CD4-positive, alpha-beta T cell (primary cell): ENCODE results near the gene MOAP1. TPM values are rescaled to one million over a fixed set of nuclear protein-coding genes. Genes with fewer than 3 reads are reported as not detected.
"Not testable (repeated sequence)": the region's sequence is repeated elsewhere in the genome, so short reads cannot be mapped to it uniquely, and the experiment has no call there.

Source experiments
- ATAC-seq: fragments of 200-7000 bp; cut with Tn5 transposase; one replicate; pipeline ENCODE4 v1.10.0; 2022; ENCODE audit warnings: mild to moderate bottlenecking; ENCODE audit not compliant: poor library complexity
- CTCF ChIA-PET: fragments of 350-600 bp; sonication (Branson Sonifier 250); formaldehyde crosslinking; loops from one replicate; lab custom pipeline; 2021; ENCODE audit warnings: antibody characterized with exemption, inconsistent platforms; lab: Charles Lee
- POLR2A ChIA-PET: fragments of 350-600 bp; sonication (Branson Sonifier 250); formaldehyde crosslinking; loops from one replicate; lab custom pipeline; 2021; ENCODE audit warnings: antibody characterized with exemption, inconsistent platforms; lab: Charles Lee
- DNase-seq, 14 experiments: peaks; one replicate each; pipeline ENCODE4 v3.0.0-alpha.2; 2013 to 2020; ENCODE audit warnings: mixed read lengths in 2 of 14
- H3K27ac ChIP-seq, 2 donors: one replicate each; pipeline versions ENCODE4 v1.5.1 to v1.7.0; 2013; ENCODE audit warnings: low read length in 2 of 2, low read depth in 1 of 2, mild to moderate bottlenecking in 1 of 2
- H3K27me3 ChIP-seq, 2 experiments: 1 replicate in 1 of 2; 2 replicates in 1 of 2; pipeline versions ENCODE4 v1.6.1 to v1.7.0; 2013; ENCODE audit warnings: low read length in 2 of 2, control low read depth in 1 of 2, mild to moderate bottlenecking in 1 of 2, moderate library complexity in 1 of 2; ENCODE audit not compliant: insufficient read depth in 2 of 2, control insufficient read depth in 1 of 2
- H3K36me3 ChIP-seq: one replicate; pipeline ENCODE4 v1.6.1; 2013; ENCODE audit warnings: low read length, control low read depth; ENCODE audit not compliant: insufficient read depth
- H3K4me1 ChIP-seq: one replicate; pipeline ENCODE4 v1.6.1; 2013; ENCODE audit warnings: low read length, control low read depth; ENCODE audit not compliant: insufficient read depth
- H3K4me3 ChIP-seq: one replicate; pipeline ENCODE4 v1.5.1; 2013; ENCODE audit warnings: mild to moderate bottlenecking, low read length, moderate library complexity
- H3K9me3 ChIP-seq, 2 experiments: 1 replicate in 1 of 2; 2 replicates in 1 of 2; pipeline versions ENCODE4 v1.6.1 to v1.7.0; 2013; ENCODE audit warnings: low read length in 2 of 2, mild to moderate bottlenecking in 2 of 2, control low read depth in 1 of 2, moderate library complexity in 1 of 2; ENCODE audit not compliant: control insufficient read depth in 1 of 2, insufficient read depth in 1 of 2
- H3K27ac Mint-ChIP-seq: one replicate; pipeline ENCODE4 v1.8.0; 2020; ENCODE audit warnings: mixed read lengths
- H3K27me3 Mint-ChIP-seq: one replicate; pipeline ENCODE4 v1.8.0; 2021; ENCODE audit warnings: mixed read lengths
- H3K36me3 Mint-ChIP-seq: one replicate; pipeline ENCODE4 v1.8.0; 2021; ENCODE audit warnings: low read depth, mixed read lengths
- H3K4me1 Mint-ChIP-seq: one replicate; pipeline ENCODE4 v1.8.0; 2021; ENCODE audit warnings: low read depth, mixed read lengths
- H3K4me3 Mint-ChIP-seq: one replicate; pipeline ENCODE4 v1.8.0; 2020; ENCODE audit warnings: mild to moderate bottlenecking, mixed read lengths
- H3K9me3 Mint-ChIP-seq: one replicate; pipeline ENCODE4 v1.8.0; 2020; ENCODE audit warnings: mixed read lengths
- intact Hi-C, 2 experiments: fragments of 100-400 bp; cut with DNase I in 1 of 2; cut with micrococcal nuclease in 1 of 2; formaldehyde crosslinking; loops; one replicate each; pipeline versions ENCODE4 v1.15.1 to v1.9.0; 2023 to 2025; cut with DNase I, micrococcal nuclease
- total RNA-seq, 174 experiments: library from RNA in 2 of 174; stranded (reverse) in 2 of 174; gene quantifications; one replicate each; pipeline ENCODE4 v1.2.3 and lab custom pipeline; 2021 to 2026
- TF ChIP-seq, protein P1 (sequence below): fragments of 200-600 bp; IDR thresholded peaks from one replicate; pipeline ENCODE4 v1.8.0; 2022; ENCODE audit warnings: antibody characterized with exemption, mild to moderate bottlenecking

Gene MOAP1
- total RNA-seq, 2 experiments from 2014 or later = 127 to 130 TPM

DNA sequence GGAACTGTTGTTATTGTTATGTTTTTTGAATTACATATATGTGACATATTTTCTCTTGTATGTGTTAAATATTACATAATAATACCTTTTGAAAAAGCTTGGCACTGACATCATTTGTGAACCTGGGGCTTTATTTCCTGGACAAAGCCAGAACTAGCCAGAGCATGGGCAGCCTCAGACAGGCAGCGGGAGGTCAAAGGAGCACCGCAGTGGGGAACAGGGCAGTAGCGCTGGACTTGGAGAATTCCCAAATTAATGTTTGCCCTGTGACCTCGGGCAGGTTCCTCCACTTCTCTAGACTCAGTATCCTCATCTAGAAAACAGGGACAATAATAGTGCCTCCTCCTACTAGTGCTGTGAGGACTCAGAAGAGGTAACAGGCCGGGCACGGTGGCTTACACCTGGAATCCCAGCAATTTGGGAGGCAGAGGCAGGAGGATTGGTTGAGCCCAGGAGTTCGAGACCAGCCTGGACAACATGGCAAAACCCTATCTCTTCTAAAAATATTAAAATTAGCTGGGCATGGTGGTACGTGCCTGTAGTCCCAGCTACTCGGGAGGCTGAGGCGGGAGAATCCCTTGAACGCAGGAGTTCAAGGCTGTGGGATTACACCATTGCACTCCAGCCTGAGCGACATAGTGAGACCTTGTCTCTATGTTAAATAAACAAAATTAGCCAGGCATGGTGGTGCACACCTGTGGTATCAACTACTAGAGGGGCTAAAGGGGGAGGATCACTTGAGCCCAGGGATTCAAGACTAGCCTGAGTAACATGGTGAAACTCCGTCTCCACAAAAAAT, 41.6 kb downstream of the MOAP1 start:
- H3K9me3 ChIP-seq = no peaks in the 10 kb centered on the region
- Mint-ChIP-seq H3K36me3 (no peaks in the 10 kb centered on the region), H3K27ac (no peak overlapping the region), H3K4me3 (no peak overlapping the region), H3K27me3 (no peaks in the 10 kb centered on the region), H3K9me3 (no peaks in the 10 kb centered on the region), H3K4me1 (peaks cover 6% of the 10 kb centered on the region)
- intact Hi-C loops = no loop called here
- H3K4me3 ChIP-seq = no peak overlapping the region
- H3K27me3 ChIP-seq = no peaks in the 10 kb centered on the region
- TF ChIP-seq, protein P1, sequence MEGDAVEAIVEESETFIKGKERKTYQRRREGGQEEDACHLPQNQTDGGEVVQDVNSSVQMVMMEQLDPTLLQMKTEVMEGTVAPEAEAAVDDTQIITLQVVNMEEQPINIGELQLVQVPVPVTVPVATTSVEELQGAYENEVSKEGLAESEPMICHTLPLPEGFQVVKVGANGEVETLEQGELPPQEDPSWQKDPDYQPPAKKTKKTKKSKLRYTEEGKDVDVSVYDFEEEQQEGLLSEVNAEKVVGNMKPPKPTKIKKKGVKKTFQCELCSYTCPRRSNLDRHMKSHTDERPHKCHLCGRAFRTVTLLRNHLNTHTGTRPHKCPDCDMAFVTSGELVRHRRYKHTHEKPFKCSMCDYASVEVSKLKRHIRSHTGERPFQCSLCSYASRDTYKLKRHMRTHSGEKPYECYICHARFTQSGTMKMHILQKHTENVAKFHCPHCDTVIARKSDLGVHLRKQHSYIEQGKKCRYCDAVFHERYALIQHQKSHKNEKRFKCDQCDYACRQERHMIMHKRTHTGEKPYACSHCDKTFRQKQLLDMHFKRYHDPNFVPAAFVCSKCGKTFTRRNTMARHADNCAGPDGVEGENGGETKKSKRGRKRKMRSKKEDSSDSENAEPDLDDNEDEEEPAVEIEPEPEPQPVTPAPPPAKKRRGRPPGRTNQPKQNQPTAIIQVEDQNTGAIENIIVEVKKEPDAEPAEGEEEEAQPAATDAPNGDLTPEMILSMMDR = no peak
- no peak for ATAC-seq
- H3K4me1 ChIP-seq = no peaks in the 10 kb centered on the region
- POLR2A ChIA-PET = no interaction called here
- H3K27ac ChIP-seq = no peak overlapping the region
- no peaks in the 10 kb centered on the region for H3K36me3 ChIP-seq
- CTCF ChIA-PET = interaction anchor here (1.2 kb wide), 1 partner anchor 30 kb away, joined by 3 read pairs; no protein-coding TSS in a partner anchor
- DNase-seq = no peak

DNA sequence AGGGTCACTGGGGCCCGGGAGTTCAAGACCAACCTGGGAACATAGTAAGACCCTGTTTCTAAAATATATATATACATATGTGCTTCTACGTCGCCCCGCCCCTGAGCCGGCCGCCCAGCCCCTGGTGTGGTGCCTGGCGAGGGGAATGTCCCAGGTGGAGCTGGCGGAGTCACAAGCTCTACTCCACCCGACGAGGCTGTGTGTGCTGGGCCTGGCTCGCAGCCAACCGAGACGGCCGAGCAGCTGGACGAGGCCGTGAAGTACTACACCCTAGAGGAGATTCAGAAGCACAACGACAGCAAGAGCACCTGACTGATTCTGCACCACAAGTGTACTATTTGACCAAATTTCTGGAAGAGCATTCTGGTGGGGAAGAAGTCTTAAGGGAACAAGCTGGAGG, 46.8 kb downstream of the MOAP1 start:
- Histone ChIP-seq H3K36me3 (no peaks in the 10 kb centered on the region), H3K27ac (no peak overlapping the region), H3K4me1 (no peaks in the 10 kb centered on the region), H3K27me3 (no peaks in the 10 kb centered on the region), H3K4me3 (no peak overlapping the region), H3K9me3 (no peaks in the 10 kb centered on the region)
- H3K27ac Mint-ChIP-seq = no peak overlapping the region
- H3K27me3 Mint-ChIP-seq = no peaks in the 10 kb centered on the region
- TF ChIP-seq, protein P1 = no peak
- H3K9me3 Mint-ChIP-seq = no peaks in the 10 kb centered on the region
- no peak for DNase-seq
- POLR2A ChIA-PET = no interaction called here
- intact Hi-C loops = loop anchor here in 1 of 2 experiments (2.0 kb wide), 1 partner anchor 103 kb away; no protein-coding TSS in a partner anchor
- peaks cover 6% of the 10 kb centered on the region for H3K4me1 Mint-ChIP-seq
- H3K4me3 Mint-ChIP-seq = no peak overlapping the region
- no peaks in the 10 kb centered on the region for H3K36me3 Mint-ChIP-seq
- no peak for ATAC-seq
- CTCF ChIA-PET = interaction anchor here (2.2 kb wide), 1 partner anchor 23 kb away, joined by 63 read pairs; the partner anchor contains the start of gene ITPK1

DNA sequence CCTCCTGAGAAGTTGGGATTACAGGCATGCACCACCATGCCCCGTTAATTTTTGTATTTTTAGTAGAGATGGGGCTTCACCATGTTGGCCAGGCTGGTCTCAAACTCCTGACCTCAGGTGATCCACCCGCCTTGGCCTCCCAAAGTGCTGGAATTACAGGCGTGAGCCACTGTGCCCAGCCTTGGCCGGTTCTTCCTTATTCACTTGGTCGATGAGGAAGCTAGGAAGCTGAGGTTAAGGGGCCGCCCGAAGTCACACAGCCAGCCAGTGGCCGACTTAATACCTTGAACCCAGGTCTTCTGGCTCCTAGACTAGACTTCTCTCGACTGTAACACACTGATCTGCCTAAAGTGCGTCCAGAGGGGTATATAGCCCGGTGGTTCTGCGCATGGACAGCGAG, 48.2 kb downstream of the MOAP1 start:
- H3K27ac ChIP-seq, intact Hi-C loops, POLR2A ChIA-PET: not testable (repeated sequence)

More for the DNA sequence above, 48.2 kb downstream of the MOAP1 start:
- CTCF ChIA-PET, H3K4me1 ChIP-seq, H3K27me3 Mint-ChIP-seq, H3K4me3 ChIP-seq, H3K27ac Mint-ChIP-seq, H3K27me3 ChIP-seq, H3K36me3 Mint-ChIP-seq, DNase-seq, H3K9me3 Mint-ChIP-seq, H3K36me3 ChIP-seq, H3K4me1 Mint-ChIP-seq, H3K9me3 ChIP-seq, ATAC-seq, H3K4me3 Mint-ChIP-seq: not testable (repeated sequence)
